Ovary (tissue), 3 donors: ENCODE data around the gene CEP104.

Source experiments
- CTCF ChIP-seq, 3 donors: fragments of 450-650 bp in 2 of 3; fragments of 200-600 bp in 1 of 3; IDR thresholded peaks; one replicate each; pipeline versions ENCODE4 v1.5.1 to v1.8.0; 2016 to 2022; ENCODE audit warnings: antibody characterized with exemption in 3 of 3, mild to moderate bottlenecking in 1 of 3
- EP300 ChIP-seq: sonication (generic); formaldehyde crosslinking; IDR thresholded peaks from one replicate; pipeline ENCODE4 v1.6.1; 2017; ENCODE audit warnings: antibody characterized with exemption
- donor health status: DM: no; HTN: no; CAD: no.

- TF ChIP-seq EP300 = no peak
- no peak for TF ChIP-seq CTCF (IDR thresholded peaks at IDR 0.05)
Observed at GRCh38 chr1:3822421-3822820, 34.6 kb downstream of the CEP104 start.
